HCT116 (cell line): ENCODE results near the gene TGFBI.

ENCODE experiments used
- CBX3 ChIP-seq: IDR thresholded peaks from 2 replicates; pipeline ENCODE4 v1.6.1; 2012; ENCODE audit warnings: low read depth
- EZH2 ChIP-seq: fragments of 200-600 bp; sonication (generic); IDR thresholded peaks from 2 replicates; pipeline ENCODE4 v1.6.1; 2017; ENCODE audit warnings: antibody characterized with exemption, mixed run types
- YY1 ChIP-seq: IDR thresholded peaks from 2 replicates; pipeline ENCODE4 v1.6.1; 2011; ENCODE audit warnings: low read length, low read depth, moderate library complexity, mild to moderate bottlenecking; ENCODE audit not compliant: insufficient replicate concordance; ENCODE audit errors: extremely low read depth
- TF ChIP-seq, protein P1 (sequence below), 3 experiments: fragments of 200-600 bp in 1 of 3; sonication (generic) in 1 of 3; IDR thresholded peaks in 2 of 3; conservative IDR thresholded peaks in 1 of 3; 2 replicates each; pipeline ENCODE4 v1.5.1; 2012 to 2017; ENCODE audit warnings: low read depth in 2 of 3, low read length in 2 of 3, antibody characterized with exemption in 1 of 3, borderline replicate concordance in 1 of 3, control low read depth in 1 of 3, mild to moderate bottlenecking in 1 of 3, mixed read lengths in 1 of 3, mixed run types in 1 of 3, moderate library complexity in 1 of 3; ENCODE audit not compliant: insufficient read depth in 1 of 3

DNA sequence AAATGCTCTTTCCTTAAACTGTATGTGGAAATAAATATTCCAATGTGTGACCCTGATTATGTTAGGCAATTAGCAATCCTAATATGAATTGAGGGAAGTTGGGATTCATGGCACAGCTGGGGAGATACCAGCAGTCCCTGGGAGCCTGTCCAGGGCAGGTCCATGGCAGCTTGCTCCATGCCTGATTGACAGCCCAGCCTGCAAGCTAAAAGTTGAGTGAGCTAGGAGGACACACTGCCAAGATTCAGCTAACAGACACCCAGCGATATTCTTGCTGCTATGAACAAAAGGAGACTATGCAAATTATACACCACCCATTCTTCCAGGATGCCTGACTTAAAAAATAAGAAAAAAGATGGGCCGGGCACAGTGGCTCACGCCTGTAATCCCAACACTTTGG is 6.2 kb downstream of the TGFBI start:
- TF ChIP-seq, protein P1, sequence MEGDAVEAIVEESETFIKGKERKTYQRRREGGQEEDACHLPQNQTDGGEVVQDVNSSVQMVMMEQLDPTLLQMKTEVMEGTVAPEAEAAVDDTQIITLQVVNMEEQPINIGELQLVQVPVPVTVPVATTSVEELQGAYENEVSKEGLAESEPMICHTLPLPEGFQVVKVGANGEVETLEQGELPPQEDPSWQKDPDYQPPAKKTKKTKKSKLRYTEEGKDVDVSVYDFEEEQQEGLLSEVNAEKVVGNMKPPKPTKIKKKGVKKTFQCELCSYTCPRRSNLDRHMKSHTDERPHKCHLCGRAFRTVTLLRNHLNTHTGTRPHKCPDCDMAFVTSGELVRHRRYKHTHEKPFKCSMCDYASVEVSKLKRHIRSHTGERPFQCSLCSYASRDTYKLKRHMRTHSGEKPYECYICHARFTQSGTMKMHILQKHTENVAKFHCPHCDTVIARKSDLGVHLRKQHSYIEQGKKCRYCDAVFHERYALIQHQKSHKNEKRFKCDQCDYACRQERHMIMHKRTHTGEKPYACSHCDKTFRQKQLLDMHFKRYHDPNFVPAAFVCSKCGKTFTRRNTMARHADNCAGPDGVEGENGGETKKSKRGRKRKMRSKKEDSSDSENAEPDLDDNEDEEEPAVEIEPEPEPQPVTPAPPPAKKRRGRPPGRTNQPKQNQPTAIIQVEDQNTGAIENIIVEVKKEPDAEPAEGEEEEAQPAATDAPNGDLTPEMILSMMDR (IDR thresholded peaks at IDR 0.05 in 2 of 3, conservative IDR thresholded peaks at IDR 0.05 in 1 of 3; ENCODE audit: borderline replicate concordance in 1 of 3, insufficient read depth in 1 of 3, low read depth in 2 of 3, low read length in 2 of 3) = no peak
- no peak for TF ChIP-seq YY1
- no peak for TF ChIP-seq CBX3
- TF ChIP-seq EZH2 = no peak
